Liver (tissue), 3 donors: ENCODE data around the gene ASIC2.

Experiments used
- FOXA2 ChIP-seq: IDR thresholded peaks from 2 replicates; pipeline ENCODE4 v1.6.1; 2016; ENCODE audit warnings: antibody characterized with exemption
- NR2F2 ChIP-seq: IDR thresholded peaks from 2 replicates; pipeline ENCODE4 v1.6.1; 2016; ENCODE audit warnings: antibody characterized with exemption
- RAD21 ChIP-seq, 2 donors: IDR thresholded peaks; 2 replicates each; pipeline ENCODE4 v1.6.1; 2016; ENCODE audit warnings: antibody characterized with exemption in 2 of 2, mild to moderate bottlenecking in 2 of 2
- TAF1 ChIP-seq: conservative IDR thresholded peaks from 2 replicates; pipeline ENCODE4 v1.6.1; 2016; ENCODE audit warnings: antibody characterized with exemption, mild to moderate bottlenecking
- YY1 ChIP-seq: IDR thresholded peaks from 2 replicates; pipeline ENCODE4 v1.6.1; 2016; ENCODE audit warnings: antibody characterized with exemption, mild to moderate bottlenecking
- TF ChIP-seq, protein P1 (sequence below): fragments of 150-350 bp; IDR thresholded peaks from 2 replicates; pipeline ENCODE4 v1.5.1; 2017; ENCODE audit warnings: improper control_type of control experiment, low read depth, low read length; ENCODE audit not compliant: missing input control
- TF ChIP-seq, protein P2 (sequence below): IDR thresholded peaks from 2 replicates; pipeline ENCODE4 v1.6.1; 2016; ENCODE audit warnings: antibody characterized with exemption
- TF ChIP-seq, protein P3 (sequence below): IDR thresholded peaks from 2 replicates; pipeline ENCODE4 v1.6.1; 2016; ENCODE audit warnings: antibody characterized with exemption, mild to moderate bottlenecking
- donor health status: healthy.
- donor health status: healthy.

- TF ChIP-seq, protein P1, sequence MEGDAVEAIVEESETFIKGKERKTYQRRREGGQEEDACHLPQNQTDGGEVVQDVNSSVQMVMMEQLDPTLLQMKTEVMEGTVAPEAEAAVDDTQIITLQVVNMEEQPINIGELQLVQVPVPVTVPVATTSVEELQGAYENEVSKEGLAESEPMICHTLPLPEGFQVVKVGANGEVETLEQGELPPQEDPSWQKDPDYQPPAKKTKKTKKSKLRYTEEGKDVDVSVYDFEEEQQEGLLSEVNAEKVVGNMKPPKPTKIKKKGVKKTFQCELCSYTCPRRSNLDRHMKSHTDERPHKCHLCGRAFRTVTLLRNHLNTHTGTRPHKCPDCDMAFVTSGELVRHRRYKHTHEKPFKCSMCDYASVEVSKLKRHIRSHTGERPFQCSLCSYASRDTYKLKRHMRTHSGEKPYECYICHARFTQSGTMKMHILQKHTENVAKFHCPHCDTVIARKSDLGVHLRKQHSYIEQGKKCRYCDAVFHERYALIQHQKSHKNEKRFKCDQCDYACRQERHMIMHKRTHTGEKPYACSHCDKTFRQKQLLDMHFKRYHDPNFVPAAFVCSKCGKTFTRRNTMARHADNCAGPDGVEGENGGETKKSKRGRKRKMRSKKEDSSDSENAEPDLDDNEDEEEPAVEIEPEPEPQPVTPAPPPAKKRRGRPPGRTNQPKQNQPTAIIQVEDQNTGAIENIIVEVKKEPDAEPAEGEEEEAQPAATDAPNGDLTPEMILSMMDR: no peak
- TF ChIP-seq, protein P2, sequence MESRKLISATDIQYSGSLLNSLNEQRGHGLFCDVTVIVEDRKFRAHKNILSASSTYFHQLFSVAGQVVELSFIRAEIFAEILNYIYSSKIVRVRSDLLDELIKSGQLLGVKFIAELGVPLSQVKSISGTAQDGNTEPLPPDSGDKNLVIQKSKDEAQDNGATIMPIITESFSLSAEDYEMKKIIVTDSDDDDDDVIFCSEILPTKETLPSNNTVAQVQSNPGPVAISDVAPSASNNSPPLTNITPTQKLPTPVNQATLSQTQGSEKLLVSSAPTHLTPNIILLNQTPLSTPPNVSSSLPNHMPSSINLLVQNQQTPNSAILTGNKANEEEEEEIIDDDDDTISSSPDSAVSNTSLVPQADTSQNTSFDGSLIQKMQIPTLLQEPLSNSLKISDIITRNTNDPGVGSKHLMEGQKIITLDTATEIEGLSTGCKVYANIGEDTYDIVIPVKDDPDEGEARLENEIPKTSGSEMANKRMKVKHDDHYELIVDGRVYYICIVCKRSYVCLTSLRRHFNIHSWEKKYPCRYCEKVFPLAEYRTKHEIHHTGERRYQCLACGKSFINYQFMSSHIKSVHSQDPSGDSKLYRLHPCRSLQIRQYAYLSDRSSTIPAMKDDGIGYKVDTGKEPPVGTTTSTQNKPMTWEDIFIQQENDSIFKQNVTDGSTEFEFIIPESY: no peak
- TF ChIP-seq TAF1: no peak
- no peak for TF ChIP-seq FOXA2
- TF ChIP-seq RAD21 (IDR thresholded peaks at IDR 0.05): no peak
- no peak for TF ChIP-seq NR2F2
- no peak for TF ChIP-seq YY1
- TF ChIP-seq, protein P3, sequence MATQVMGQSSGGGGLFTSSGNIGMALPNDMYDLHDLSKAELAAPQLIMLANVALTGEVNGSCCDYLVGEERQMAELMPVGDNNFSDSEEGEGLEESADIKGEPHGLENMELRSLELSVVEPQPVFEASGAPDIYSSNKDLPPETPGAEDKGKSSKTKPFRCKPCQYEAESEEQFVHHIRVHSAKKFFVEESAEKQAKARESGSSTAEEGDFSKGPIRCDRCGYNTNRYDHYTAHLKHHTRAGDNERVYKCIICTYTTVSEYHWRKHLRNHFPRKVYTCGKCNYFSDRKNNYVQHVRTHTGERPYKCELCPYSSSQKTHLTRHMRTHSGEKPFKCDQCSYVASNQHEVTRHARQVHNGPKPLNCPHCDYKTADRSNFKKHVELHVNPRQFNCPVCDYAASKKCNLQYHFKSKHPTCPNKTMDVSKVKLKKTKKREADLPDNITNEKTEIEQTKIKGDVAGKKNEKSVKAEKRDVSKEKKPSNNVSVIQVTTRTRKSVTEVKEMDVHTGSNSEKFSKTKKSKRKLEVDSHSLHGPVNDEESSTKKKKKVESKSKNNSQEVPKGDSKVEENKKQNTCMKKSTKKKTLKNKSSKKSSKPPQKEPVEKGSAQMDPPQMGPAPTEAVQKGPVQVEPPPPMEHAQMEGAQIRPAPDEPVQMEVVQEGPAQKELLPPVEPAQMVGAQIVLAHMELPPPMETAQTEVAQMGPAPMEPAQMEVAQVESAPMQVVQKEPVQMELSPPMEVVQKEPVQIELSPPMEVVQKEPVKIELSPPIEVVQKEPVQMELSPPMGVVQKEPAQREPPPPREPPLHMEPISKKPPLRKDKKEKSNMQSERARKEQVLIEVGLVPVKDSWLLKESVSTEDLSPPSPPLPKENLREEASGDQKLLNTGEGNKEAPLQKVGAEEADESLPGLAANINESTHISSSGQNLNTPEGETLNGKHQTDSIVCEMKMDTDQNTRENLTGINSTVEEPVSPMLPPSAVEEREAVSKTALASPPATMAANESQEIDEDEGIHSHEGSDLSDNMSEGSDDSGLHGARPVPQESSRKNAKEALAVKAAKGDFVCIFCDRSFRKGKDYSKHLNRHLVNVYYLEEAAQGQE: no peak
These were observed 297.6 kb downstream of the ASIC2 start for GRCh38 chr17:32995416-32996045.
